GM19238 (cell line): ENCODE results near the gene MTCP1.

Experiments used
- DNase-seq: peaks from one replicate; pipeline ENCODE4 v3.0.0; 2011; ENCODE audit warnings: low spot score; ENCODE audit not compliant: insufficient read length

Gene MTCP1

DNA sequence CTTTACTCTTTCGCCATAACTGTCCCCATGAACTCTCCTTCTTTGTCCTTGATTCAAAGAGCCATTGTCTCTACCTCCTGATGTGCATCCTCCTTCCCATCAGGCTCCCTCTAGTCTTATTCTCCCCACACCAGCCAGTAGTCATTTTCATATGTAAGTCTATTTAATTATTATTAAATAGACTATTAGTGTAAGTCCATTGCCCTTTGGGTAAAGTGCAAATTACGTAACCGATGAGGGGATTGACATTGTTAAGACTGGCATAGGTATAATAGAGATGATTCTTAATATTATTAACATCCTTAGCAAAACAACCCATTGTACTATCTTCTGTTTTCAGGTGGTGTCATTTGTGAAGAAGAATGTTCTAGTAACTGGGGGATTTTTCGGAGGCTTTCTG, 16.7 kb downstream of the MTCP1 start:
- DNase-seq = no peak

DNA sequence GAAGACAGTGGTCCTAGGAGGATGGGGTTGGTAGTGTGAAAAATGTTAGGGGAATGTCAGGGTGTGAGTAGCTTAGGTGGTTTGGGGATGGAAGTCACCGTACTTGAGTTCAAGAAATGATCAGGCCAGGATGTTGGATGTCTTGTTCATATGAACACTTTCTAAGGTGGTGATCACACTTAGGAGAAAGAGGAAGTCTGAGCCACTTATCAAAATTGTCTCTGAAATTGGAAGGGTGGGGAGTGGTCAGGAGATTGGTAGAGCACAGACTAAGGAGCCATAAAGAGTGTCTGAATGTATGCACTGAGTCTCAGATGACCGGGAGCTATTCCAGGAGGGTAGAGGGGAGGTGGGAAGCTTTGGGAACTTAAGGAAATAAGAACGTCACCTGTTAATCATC, 17.3 kb downstream of the MTCP1 start:
- no peak for DNase-seq

DNA sequence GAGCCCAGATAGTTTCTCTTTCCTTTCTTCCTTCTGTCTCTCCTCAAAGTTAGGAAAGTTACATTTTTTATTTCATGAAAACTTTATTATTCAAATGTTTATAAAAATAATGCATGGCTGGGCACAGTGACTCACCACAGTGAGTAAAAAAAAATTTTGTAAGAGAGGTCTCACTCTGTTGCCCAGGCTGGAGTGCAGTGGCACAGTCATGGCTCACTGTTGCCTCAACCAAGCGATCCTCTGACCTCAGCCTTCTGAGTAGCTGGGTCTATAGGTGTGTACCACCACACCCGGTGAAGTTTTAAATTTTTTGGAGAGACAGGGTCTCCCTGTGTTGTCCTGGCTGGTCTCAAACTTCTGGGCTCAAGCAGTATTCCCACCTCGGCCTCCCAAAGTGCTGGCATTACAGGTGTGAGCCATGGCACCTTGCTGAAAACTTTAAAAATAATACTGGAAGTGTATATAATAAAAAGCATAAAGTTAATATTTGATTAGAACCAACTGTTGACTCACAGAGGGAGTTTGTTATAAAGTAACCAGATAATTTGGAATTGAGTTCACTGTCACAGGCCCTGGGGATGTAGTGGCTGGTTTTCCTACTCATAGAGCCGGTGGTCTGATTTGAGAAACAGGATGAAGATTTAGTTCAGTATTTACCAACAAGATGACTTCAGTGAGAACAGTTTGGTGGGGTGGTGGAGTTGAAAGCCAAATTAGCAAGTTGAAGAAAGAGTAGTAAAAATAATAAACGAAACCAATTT, 18.0 kb downstream of the MTCP1 start:
- DNase-seq = no peak

DNA sequence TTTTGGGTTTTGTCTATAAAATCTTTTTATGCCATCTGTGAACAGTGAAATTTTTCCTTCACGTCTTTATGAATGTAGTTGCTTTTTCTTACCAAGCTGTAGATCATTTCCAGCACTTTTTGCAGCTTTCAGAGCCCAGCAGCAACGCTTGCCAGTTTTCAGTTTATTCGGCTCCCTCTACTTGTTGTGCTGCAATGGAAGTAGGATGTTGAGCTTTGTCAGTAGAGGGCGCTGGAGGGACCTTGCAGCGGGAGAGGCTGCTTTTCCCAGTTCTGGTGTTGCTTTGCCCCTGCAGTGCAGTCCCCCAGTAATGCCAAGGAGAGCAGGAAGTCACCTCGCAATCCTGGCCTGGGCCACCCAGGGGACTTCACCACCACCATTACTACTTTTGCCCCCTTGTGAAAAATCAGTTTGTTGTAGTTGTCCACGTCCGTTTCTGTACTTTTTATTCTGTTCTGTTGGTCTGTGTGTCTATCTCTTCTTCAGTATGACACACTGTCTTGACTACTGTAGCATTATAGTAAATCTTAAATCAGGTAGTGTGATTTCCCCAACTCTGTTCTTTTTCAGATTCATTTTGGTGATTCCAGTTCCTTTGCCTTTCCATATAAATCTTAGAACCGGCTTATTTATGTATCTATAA, 21.8 kb downstream of the MTCP1 start:
- DNase-seq = no peak

DNA sequence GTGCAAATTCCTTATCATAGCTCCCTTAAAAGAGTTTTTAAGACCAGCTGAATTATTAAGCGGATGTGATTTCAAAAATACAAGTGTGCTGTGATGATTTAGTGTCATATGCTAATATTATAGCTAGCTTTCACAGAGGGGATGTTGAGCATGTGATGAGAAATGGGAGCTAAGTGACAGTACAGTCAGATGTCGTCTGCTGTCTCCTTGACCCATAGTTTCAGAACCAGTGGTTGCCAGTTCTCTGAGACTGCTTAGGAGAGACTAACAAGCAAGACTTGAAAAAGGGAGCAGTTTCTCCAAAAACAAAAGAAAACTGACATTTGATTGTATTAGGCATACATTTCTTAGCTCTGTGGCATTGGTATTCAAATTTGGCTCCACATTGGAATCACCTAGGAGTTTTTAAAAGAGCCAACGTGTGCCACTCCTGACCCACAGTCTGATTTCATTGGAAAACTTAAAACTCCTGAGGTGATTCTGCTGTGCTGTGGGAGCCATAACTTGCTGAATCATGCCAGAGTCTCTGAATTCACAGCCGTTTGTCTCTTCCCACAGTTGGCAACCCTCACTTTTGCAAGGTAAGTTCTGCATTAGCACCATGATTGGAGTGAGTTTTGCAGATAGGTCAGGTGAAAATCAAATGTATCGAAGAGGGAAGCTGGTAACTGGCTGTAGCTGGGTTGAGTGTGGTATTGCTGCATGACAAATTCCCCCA, 24.0 kb downstream of the MTCP1 start:
- DNase-seq = no peak

DNA sequence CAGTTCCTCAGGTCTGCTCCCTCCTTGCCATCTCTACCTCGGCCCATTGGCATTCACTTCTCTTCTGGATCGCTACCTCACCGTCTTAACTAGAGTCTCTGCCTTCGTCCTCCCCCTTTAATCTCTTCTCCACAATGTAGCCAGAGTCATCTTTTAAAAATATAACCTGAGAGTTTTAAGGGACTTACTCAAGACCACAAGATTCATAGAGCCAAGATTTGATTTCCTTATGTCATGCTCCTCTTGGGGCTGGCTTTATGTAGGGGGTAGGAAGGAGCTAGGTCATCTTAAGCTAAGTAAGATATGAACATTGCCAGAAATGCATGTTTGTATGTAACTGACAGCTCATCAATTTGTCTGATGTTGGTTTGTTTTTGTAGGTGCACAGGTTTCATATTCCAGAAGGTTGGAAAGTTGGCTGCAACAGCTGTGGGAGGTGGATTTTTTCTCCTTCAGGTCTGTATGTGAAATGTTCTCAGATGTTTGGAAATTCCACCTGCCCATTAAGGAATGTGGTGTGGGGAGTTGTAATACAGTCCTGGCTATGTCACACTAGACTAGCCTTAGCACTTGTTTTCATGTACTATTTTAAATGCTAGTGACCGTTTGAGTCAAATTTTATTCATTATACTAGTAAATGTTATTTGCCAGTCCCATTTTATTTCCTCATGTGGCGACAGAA, 24.7 kb downstream of the MTCP1 start:
- DNase-seq = no peak

DNA sequence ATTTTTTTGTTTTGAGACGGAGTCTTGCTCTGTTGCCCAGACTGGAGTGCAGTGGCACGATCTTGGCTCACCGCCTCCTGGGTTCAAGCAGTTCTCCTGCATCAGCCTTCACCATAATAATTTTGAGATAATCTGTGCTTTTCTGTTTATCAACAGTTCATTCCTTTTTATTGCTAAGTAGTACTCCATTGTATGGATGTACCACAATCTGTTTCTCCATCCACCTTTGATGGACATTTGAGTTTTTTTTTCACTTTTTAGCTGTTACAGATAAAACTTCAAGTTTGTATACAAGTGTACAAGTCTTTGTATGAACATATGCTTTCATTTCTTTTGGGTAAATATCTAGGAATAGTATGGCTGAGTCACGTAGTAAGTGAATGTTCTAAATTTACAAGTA, 35.2 kb downstream of the MTCP1 start:
- DNase-seq = no peak

DNA sequence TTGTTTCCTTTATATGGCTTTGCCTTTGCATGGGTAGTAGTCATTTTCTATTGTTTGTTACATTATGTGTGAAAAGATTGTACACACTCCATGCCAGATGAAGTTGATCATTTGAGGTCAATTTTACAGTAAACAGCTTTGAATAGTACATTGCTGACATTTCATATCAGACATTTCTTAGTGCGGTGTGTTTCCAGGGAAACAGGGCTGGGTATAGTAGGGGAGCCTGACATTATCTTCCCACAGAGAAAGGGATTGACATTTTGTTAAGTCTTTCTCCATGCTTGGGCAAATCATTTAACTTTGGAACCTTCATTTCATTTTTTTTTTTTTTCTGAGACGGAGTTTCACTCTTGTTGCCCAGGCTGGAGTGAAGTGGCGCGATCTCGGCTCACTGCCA, 39.3 kb downstream of the MTCP1 start:
- DNase-seq = no peak

DNA sequence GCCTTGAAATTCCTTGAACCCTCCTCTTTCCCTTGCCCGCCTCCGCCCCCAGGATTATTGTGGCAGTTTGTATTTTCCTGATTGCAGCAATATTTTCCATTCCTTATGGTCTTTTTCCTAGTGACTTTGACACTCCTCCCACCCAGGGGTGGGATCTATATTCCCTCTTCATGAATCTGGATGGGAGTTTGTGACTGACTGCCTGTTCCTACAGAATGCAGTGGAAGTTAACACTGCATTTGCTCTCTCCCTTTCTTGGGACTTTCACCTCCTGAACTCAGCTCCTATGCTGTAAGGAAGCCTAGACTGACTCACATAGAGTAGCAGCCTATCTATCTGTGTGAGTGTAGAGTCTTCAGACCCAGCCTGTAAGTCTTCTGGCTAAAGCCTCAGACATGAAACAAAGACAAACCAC, 42.1 kb downstream of the MTCP1 start:
- no peak for DNase-seq

DNA sequence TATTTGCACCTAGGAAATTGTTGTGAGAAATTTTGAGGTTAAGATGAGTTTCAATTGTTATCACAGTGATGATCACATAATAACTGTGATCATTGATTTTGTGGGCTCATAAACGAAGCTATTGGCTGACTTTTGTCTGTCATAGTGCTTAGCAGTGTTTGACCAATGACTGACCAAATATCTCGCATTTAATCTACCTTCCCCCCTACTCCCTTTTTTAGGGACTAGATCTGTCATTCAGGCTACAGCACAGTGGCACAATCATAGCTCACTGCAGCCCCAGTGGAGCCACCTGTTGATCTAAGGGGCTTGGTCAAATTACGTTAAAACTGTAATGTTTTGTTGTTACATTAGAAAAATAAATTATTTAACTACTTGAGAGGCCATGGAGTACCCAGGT, 42.8 kb downstream of the MTCP1 start:
- DNase-seq = no peak

DNA sequence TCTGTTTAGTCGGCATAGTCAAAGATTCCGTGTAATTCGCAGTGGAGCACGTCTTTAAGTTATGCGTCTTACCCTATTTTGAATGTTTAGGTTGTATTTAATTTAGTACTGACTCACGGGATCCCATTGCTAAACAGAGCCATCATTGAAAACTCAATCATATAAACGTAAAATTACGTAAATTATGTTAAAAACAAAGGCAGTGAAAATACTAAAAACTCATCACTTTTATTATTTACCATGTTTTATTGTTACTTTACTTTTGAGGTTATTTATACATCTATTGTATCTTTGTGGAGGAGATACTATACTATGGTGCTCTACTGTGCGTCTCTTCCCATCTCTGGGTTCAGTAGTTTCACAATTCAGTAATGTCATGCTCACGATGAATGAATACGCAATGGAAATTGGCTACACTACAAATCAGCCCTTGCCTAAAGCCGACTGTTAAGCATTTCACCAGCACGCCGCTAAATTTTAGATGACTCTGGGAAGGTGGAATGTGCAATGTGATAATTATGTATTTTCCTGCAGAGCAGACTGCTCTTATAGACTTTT, 43.3 kb downstream of the MTCP1 start:
- no peak for DNase-seq

DNA sequence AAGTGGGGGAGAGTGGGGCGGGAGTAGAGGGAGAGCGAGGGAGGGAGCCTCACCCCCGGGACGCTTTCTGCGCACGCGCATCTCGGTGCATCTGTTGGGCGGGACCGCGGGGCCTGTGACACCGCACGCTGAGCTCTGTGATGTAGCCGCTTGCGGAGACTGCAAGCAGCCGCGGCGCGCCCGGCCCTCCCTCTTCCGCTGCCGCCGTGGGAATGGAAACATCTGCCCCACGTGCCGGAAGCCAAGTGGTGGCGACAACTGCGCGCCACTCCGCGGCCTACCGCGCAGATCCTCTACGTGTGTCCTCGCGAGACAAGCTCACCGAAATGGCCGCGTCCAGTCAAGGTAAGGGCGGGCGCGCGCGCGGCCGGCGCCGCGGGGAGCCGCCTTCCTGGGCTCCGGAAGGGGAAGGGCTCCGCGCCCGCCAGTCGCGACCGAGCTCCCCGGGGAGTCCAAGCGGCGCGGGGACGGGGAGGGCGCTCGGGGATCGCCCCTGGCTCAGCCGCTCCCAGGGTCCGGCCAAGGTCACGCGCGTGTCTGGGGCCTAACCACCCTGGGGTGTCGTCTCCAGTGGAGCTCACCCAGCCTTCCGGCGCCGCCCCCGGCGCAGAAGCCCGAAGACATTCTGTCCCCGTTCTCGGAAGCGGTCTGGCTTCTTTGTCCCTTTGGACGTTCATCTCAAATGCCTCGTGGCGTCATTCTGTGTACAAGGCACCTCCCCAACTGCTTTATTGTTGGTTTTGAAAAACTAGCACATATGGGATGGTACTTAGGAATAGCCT, 44.0 kb downstream of the MTCP1 start, which contains the start of gene FUNDC2:
Gene FUNDC2 (plus strand): TSS at position 118 of the 782 bp plus-strand sequence. CDS start 95 bp downstream, at position 213.
- DNase-seq = peak; percentile 55

DNA sequence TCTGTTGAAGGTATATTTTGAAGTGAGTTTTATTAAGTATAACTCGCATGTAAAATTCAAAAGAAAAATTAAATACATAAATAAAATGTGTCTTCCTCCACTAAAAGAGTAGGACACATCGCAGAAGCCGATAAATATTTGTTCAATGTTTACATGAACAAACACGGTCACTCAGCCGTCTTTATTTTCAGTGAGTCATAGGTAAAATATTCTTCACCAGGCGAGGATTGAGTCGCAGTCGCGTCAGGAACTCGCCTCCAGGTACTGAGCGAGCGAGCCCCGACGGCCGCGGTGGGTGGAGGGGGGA, 44.6 kb downstream of the MTCP1 start:
- no peak for DNase-seq

DNA sequence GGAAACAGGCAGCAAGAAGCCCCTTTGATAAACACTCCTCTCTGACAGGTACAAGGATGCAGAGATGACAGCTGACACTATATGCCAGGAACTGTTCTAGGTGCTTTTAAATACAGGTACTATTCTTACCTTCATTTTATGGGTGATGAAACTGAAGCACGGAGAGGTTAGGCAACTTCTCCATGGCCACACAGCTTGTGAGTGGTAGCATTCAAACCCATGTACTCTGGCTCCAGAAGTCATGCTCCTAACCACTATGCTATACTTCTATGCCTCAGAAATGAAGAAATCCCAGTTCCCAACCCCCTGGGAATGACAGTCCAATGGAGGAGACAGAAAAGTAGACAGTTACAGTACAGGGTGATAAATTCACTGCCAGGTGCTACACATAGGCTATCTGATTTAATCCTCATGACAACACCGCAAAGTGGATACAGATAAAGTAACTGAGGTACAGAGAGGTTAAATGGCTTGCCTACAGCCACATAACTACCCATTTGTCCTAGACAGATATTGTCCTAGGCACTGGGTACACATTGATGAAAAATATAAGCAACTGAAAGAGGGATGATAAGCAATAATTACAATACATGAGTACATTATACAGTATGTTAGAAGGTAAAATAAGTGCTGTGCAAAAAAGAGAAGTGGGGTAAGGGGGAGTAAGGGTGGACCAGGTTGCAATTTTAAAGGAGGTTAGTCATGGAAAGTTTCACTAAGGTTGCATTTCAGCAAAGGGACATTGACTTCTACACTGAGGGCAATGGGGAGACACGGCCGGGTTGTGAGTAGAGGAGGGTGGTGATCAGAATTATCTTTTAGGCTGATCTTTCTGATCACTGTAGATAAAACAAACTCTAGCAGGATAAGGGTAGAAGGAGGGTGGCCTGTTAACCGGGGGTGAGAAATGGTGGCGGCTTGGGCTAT, 46.8 kb downstream of the MTCP1 start:
- no peak for DNase-seq

DNA sequence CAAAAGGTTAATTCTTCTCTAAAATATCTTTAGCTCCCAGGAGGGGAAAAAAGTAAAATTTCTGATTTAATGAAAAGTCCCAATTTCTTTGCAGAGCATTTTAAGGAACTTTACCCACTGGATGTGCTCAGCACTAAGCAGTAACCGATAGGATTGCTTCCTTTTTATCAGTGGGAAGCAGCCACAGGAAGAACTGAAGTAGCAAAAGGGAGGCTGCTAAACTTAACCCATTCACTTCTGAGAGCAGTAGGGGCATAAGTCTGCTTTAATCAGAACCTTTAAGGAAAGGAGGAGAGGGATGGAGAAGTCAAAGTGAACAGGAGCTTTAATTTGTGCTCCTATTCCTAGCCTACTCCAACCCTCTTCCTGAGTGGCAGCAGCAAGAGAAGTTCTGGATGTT, 48.4 kb downstream of the MTCP1 start, which contains the start of gene F8:
Gene F8 (minus strand): TSS at position 139 of the 400 bp plus-strand sequence. CDS start 171 bp downstream, outside the sequence.
- DNase-seq = no peak

DNA sequence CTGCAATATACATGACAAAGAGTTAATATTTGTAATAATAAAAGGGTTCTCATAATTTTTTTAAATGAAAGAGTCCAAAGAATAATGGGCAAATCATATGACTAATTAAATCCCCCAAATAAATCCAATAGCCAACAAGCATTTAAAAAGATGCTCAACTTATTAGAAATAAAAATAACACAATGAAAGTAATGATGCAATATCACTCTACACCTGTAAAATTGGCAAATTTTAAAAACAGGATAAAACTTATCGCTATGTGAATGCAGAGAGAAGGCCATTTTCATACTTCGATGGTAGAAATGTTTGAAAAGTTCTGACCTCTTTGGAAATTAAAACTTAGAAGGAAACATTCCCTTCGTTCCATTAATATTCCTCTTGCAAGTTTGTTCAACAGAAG, 50.3 kb downstream of the MTCP1 start:
- no peak for DNase-seq
